AG08395 (cell line): ENCODE measurements around the gene CCDC137.

Experiments used
- DNase-seq: peaks from one replicate; pipeline ENCODE4 v3.0.0; 2012; ENCODE audit warnings: mixed read lengths, low spot score

Gene CCDC137

GRCh38 chr17:81701288-81702071, 34.9 kb downstream of the CCDC137 start:
- no peak for DNase-seq

- DNase-seq: peak; percentile 97
These were observed 36.6 kb downstream of the CCDC137 start, which contains the start of gene MRPL12 for GRCh38 chr17:81702934-81703746. Gene MRPL12 (plus strand): TSS chr17:81703367. CDS start chr17:81703502, 135 bp downstream.

- DNase-seq: no peak
These were observed 37.5 kb downstream of the CCDC137 start for GRCh38 chr17:81703747-81704654.

- no peak for DNase-seq
These were observed 39.1 kb downstream of the CCDC137 start for GRCh38 chr17:81705518-81706231.

GRCh38 chr17:81706232-81706611, 39.7 kb downstream of the CCDC137 start:
- DNase-seq: no peak

- DNase-seq: no peak
These were observed 40.5 kb downstream of the CCDC137 start for GRCh38 chr17:81706757-81707624.

GRCh38 chr17:81707725-81708646, 41.4 kb downstream of the CCDC137 start:
- no peak for DNase-seq

GRCh38 chr17:81708739-81709185, 42.2 kb downstream of the CCDC137 start:
- no peak for DNase-seq

- no peak for DNase-seq
These were observed 44.2 kb downstream of the CCDC137 start for GRCh38 chr17:81710514-81711308.

- peak; percentile 91 for DNase-seq
These were observed 45.4 kb downstream of the CCDC137 start, which contains the start of gene SLC25A10 for GRCh38 chr17:81711814-81712467. Gene SLC25A10 (plus strand): TSS chr17:81712284. CDS start chr17:81712427, 143 bp downstream.

GRCh38 chr17:81712468-81713003, 46.0 kb downstream of the CCDC137 start:
- DNase-seq: peak; percentile 67

- DNase-seq: no peak
These were observed 46.5 kb downstream of the CCDC137 start for GRCh38 chr17:81713004-81713555.

- DNase-seq: no peak
These were observed 47.2 kb downstream of the CCDC137 start for GRCh38 chr17:81713556-81714411.

- no peak for DNase-seq
These were observed 48.0 kb downstream of the CCDC137 start for GRCh38 chr17:81714412-81715106.

- DNase-seq: no peak
These were observed 48.8 kb downstream of the CCDC137 start for GRCh38 chr17:81715107-81715871.
